DMS153 treated with DMSO at 0.1 percent for 48 hours (cell line): ENCODE data around the gene HPS3.
"Not testable (repeated sequence)": the region's sequence is repeated elsewhere in the genome, so short reads cannot be mapped to it uniquely, and the experiment has no call there.

ENCODE experiments used
- DNase-seq: peaks from one replicate; lab custom pipeline; 2025; ENCODE audit not compliant: unreplicated experiment; lab: John Stamatoyannopoulos, UW

The HPS3 gene

GRCh38 chr3:149181182-149181581 is 51.7 kb downstream of the HPS3 start:
- DNase-seq = no peak

GRCh38 chr3:149186219-149186618 is 56.8 kb downstream of the HPS3 start:
- DNase-seq = no peak

- no peak for DNase-seq
Observed at GRCh38 chr3:149186721-149187120, 57.3 kb downstream of the HPS3 start.

- DNase-seq = no peak
Observed at GRCh38 chr3:149188494-149188893, 59.1 kb downstream of the HPS3 start.

- no peak for DNase-seq
Observed at GRCh38 chr3:149195221-149195620, 65.8 kb downstream of the HPS3 start.

- not testable (repeated sequence) for DNase-seq
Observed at GRCh38 chr3:149196805-149197592, 67.6 kb downstream of the HPS3 start.

GRCh38 chr3:149197669-149198068 is 68.2 kb downstream of the HPS3 start:
- no peak for DNase-seq

- no peak for DNase-seq
Observed at GRCh38 chr3:149198611-149199010, 69.2 kb downstream of the HPS3 start.

GRCh38 chr3:149199474-149199873 is 70.0 kb downstream of the HPS3 start:
- DNase-seq = peak; percentile 38

GRCh38 chr3:149203758-149204157 is 74.3 kb downstream of the HPS3 start:
- DNase-seq = no peak

GRCh38 chr3:149204390-149204991 is 75.1 kb downstream of the HPS3 start:
- DNase-seq = no peak

GRCh38 chr3:149207475-149207874 is 78.0 kb downstream of the HPS3 start:
- no peak for DNase-seq

GRCh38 chr3:149209431-149209830 is 80.0 kb downstream of the HPS3 start:
- no peak for DNase-seq

- DNase-seq = no peak
Observed at GRCh38 chr3:149212386-149212785, 82.9 kb downstream of the HPS3 start.

GRCh38 chr3:149214702-149215101 is 85.3 kb downstream of the HPS3 start:
- no peak for DNase-seq

- DNase-seq = no peak
Observed at GRCh38 chr3:149215515-149215914, 86.1 kb downstream of the HPS3 start.

GRCh38 chr3:149216193-149216869 is 86.9 kb downstream of the HPS3 start:
- no peak for DNase-seq

- no peak for DNase-seq
Observed at GRCh38 chr3:149217347-149217746, 87.9 kb downstream of the HPS3 start.

GRCh38 chr3:149219380-149220121 is 90.1 kb downstream of the HPS3 start:
- DNase-seq = not testable (repeated sequence)

- DNase-seq = no peak
Observed at GRCh38 chr3:149221783-149222517, 92.5 kb downstream of the HPS3 start, which contains the start of gene CP. Gene CP (minus strand): TSS chr3:149221829. CDS start chr3:149221792, 37 bp downstream.
